HPDE6-E6E7 (cell line): ENCODE data around the gene NAA38.
"Not testable (repeated sequence)": the region's sequence is repeated elsewhere in the genome, so short reads cannot be mapped to it uniquely, and the experiment has no call there.

ENCODE experiments used
- DNase-seq: peaks from one replicate; pipeline ENCODE4 v3.0.0; 2011; ENCODE audit warnings: missing footprints; ENCODE audit errors: extremely low spot score

Gene NAA38

DNA sequence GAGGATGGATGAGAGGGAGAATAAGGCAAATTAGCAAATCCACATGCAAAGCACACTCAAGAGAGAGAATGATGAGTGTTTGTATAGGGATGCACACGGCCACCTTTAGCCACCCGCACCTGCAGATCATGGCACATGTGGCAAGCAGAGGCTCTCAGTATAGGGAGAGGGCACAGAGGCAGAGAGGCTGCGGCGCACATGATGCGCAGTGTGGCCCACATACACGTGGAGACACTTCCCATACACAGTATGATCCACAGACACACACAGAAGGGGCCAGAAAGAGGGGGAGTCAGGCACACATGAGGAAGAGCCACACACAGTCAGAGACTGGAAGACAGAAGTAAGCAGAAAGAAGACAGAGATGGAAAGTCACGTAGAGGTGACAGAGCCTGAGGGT, 24.7 kb upstream of the NAA38 start:
- DNase-seq, result no peak

DNA sequence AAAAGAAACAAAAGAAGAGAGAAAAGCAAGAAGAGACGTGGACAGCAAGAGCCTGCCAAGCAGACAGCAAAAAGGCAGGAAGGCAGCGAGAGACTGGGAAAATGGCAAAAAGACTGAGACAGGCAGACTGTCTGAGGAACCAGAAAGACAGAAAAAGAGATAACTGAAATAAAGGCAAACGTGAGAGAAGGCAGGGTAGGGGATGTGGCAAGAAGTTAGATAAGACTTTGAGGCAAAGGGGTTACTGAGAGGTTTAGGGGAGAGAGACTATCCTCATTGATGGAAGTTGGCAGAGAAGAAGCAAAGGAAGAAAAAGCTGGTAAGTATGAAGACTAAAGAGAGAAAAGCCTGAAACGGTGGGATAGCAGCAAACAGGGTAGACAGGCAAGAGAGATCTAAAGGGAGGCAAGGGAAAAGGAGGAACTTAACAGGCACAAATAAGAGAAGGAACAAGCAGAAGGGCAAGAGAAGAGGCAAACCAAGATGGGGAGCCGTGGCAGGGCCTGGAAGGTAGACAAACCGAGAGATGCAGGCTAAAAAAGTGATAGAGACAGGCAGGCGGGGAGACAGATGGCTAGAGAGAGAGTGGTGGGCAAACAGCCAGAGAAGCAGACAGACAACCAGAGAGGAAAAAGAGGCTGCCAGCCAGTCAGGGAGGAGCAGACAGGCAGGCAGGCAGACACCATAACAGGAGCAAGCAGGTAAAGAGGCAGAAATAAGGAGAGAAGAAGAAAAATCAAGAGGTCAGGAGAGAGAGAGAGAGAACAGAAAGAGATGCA, 24.1 kb upstream of the NAA38 start:
- DNase-seq, result no peak

- DNase-seq, result no peak
These were observed 22.9 kb upstream of the NAA38 start for GRCh38 chr17:7880076-7880868.

DNA sequence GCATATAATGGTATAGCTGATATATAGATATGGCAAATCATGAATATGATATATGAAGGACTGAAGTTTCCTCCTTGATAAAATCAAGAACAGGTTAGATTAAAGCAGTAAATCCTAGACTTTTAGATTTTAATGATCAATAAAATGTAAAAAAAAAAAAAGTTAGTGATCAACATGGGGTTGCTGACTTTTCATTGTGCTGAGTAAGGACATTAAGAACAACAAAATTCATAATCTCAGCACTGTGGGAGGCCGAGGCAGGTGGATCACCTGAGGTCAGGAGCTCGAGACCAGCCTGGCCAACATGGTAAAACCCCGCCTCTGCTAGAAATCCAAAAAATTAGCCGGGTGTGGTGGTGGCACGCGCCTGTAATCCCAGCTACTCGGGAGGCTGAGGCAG, 20.9 kb upstream of the NAA38 start:
- no peak for DNase-seq

- DNase-seq, result no peak
These were observed 18.5 kb upstream of the NAA38 start for GRCh38 chr17:7875804-7876370.

GRCh38 chr17:7873051-7873450, 15.7 kb upstream of the NAA38 start:
- DNase-seq, result no peak

DNA sequence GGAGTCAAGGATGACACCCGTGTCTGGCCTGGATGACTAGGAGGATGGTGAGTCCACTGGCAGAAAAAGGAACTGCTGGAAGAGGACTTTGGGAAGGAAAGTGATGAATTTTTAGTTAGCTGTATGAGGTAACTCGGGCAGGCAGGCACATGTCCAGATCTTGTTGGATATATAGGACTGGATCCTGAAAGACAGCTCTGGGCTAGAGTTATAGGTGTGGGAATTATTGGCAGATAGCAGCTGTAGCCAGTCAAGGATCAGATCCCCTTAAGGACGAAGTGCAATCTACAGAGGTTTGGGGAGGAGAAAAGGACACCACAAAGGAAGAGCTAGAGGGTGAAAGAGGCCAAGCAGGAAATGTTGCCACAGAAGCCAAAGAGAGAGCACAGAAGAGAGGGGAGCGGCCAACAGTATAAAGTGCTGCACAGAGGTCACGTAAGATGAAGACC, 10.5 kb upstream of the NAA38 start:
- peak; percentile 64 for DNase-seq

GRCh38 chr17:7864995-7865650, 7.8 kb upstream of the NAA38 start:
- no peak for DNase-seq

DNA sequence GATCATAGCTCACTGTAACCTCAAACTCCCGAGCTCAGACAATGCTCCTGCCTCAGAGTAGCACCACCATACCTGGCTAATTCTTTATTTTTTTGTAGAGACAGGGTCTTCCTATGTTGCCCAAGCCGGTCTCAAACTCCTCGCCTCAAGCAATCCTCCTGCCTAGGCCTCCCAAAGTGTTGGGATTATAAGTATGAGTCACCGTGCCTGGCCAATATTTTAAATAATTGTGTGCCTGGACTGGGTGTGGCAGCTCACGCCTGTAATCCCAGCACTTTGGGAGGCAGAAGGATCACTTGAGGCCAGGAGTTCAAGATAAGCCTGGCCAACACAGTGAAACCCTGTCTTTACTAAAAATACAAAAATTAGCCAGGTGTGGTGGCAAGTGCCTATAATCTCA, 7.0 kb upstream of the NAA38 start:
- not testable (repeated sequence) for DNase-seq

DNA sequence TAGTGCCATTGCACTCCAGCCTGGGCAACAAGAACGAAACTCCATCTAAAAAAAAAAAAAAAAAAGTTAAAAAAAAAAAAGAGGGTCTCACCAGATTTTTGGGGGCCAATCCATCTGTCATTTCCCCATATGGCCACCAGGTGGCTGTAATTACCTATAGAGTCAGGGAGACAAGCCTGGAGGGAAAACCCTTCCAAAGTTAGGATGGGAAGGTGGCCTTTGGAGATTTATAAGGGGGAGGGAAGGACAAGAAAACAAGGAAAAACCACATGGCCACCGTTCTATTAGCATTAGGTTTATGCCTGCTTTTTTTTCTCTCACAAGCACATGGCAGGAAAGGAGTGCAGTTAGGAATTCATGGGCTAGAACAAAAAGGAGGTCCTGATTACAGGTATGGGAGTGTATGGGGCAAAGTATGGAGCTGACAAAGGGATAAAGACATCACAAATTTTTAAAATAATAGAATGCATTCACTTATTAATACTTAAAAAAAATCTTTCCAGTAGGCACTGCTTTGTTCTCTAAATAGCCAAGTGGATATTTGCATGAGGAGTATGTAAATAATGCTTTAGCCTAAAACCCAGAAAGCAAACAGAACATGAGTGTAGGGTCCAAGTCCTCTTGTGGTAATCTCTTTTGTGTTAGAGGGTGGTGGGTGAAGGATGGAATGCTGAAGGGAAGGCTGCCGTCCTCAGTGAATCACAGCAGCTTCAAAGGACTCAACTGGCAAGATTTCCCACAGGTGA, 5.5 kb upstream of the NAA38 start:
- DNase-seq, result no peak

- DNase-seq, result no peak
These were observed 1.7 kb upstream of the NAA38 start for GRCh38 chr17:7859028-7859427.

- DNase-seq, result no peak
These were observed 1.1 kb upstream of the NAA38 start for GRCh38 chr17:7858522-7858810.

- DNase-seq, result peak; percentile 49
These were observed 558 bp upstream of the NAA38 start, which contains the start of gene CYB5D1 for GRCh38 chr17:7857713-7858521. Gene CYB5D1, plus strand, starts transcription at chr17:7858003. Its CDS starts 132 bp downstream, at chr17:7858135.

DNA sequence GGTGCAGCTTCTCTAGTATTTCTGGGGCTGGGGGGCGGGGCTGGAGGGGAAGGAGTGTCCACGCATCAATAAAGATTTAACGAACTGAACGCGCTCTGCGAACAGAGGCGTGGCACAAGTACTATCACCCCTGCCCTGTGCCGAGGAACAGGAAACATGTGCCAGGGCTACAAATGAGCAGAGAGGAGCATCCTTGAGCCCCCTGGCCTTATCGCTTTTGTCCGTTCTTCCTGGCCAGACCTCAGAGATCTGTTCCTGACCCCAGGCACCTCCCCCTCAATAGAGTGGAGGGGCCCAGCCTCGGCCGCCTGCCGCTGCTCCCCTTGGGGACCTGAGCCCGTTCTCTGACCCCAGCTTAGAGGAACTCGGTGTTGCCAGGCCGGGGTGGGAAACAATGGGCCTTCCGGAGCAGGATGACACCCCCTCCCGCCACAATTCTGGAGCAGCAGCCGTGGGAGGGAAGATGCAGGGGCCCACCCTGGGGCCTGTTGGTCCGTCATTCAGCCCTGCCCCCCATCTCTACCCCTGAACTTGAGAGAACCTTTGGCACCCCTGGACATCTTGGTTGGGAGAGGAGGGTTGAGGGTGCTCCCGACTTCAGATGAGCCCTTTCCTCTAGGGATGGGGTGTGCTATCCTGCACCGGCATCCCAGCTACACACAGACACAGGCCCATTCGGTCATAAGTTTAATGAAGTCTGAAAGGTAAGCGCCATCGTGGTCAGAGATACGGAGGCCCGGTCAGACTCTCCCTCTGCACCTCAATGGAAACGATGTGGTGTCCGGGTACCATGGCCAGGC, 1.1 kb downstream of the NAA38 start:
- DNase-seq, result no peak

GRCh38 chr17:7855660-7856010, 1.7 kb downstream of the NAA38 start:
- DNase-seq, result no peak

- no peak for DNase-seq
These were observed 2.3 kb downstream of the NAA38 start, which contains the start of gene TMEM88 for GRCh38 chr17:7854851-7855659. Gene TMEM88, plus strand, starts transcription at chr17:7855066. Its CDS starts 9 bp downstream, at chr17:7855075.

GRCh38 chr17:7854078-7854777, 3.1 kb downstream of the NAA38 start:
- no peak for DNase-seq

GRCh38 chr17:7853691-7854038, 3.7 kb downstream of the NAA38 start:
- DNase-seq, result no peak
